NCI-H82 treated with DMSO at 0.1 percent for 48 hours (cell line): Measurements from ENCODE around the gene MYPN.
A peak's percentile ranks its signal among the peaks of the same experiment; 100 is the strongest.
"Not testable (repeated sequence)": the region's sequence is repeated elsewhere in the genome, so short reads cannot be mapped to it uniquely, and the experiment has no call there.

ENCODE experiments used
- DNase-seq: peaks from one replicate; lab custom pipeline; 2025; ENCODE audit not compliant: unreplicated experiment; lab: John Stamatoyannopoulos, UW

The MYPN gene

GRCh38 chr10:68223535-68224165 is 114.4 kb downstream of the MYPN start:
- no peak for DNase-seq

GRCh38 chr10:68224810-68225209 is 115.5 kb downstream of the MYPN start:
- DNase-seq: no peak

- DNase-seq: no peak
Observed at GRCh38 chr10:68230268-68230667, 121.0 kb downstream of the MYPN start.

- DNase-seq: peak; percentile 52
Observed at GRCh38 chr10:68231106-68231816, 122.0 kb downstream of the MYPN start.

- DNase-seq: peak; percentile 90
Observed at GRCh38 chr10:68231817-68232251, 122.5 kb downstream of the MYPN start, which contains the start of gene ATOH7. TSS of gene ATOH7 (minus strand) at chr10:68232113. CDS start at chr10:68231677, 436 bp downstream.

GRCh38 chr10:68233046-68233445 is 123.8 kb downstream of the MYPN start:
- DNase-seq: no peak

- no peak for DNase-seq
Observed at GRCh38 chr10:68235111-68235510, 125.8 kb downstream of the MYPN start.

- DNase-seq: no peak
Observed at GRCh38 chr10:68235581-68235980, 126.3 kb downstream of the MYPN start.

- DNase-seq: no peak
Observed at GRCh38 chr10:68237173-68237572, 127.9 kb downstream of the MYPN start.

GRCh38 chr10:68238371-68238770 is 129.1 kb downstream of the MYPN start:
- no peak for DNase-seq

- DNase-seq: no peak
Observed at GRCh38 chr10:68239069-68239468, 129.8 kb downstream of the MYPN start.

- DNase-seq: no peak
Observed at GRCh38 chr10:68239596-68240150, 130.4 kb downstream of the MYPN start.

GRCh38 chr10:68242051-68242450 is 132.8 kb downstream of the MYPN start:
- no peak for DNase-seq

GRCh38 chr10:68246397-68246796 is 137.1 kb downstream of the MYPN start:
- DNase-seq: not testable (repeated sequence)

GRCh38 chr10:68247931-68248330 is 138.6 kb downstream of the MYPN start:
- no peak for DNase-seq

- no peak for DNase-seq
Observed at GRCh38 chr10:68249297-68249696, 140.0 kb downstream of the MYPN start.

- DNase-seq: peak; percentile 98
Observed at GRCh38 chr10:68251151-68251550, 141.9 kb downstream of the MYPN start.

GRCh38 chr10:68251625-68252495 is 142.6 kb downstream of the MYPN start:
- DNase-seq: no peak

GRCh38 chr10:68253346-68253745 is 144.1 kb downstream of the MYPN start:
- peak; percentile 72 for DNase-seq

GRCh38 chr10:68261132-68261856 is 152.0 kb downstream of the MYPN start:
- DNase-seq: no peak
